ENCODE measurements around the gene SDHAF4. TPM values are rescaled to one million over a fixed set of nuclear protein-coding genes. Genes with fewer than 3 reads are reported as not detected.

The SDHAF4 gene
- total and polyA plus RNA-seq, 10 of the 15 experiments (the other 5 are each of a cell fraction or from before 2014, with no cell fraction given) = 8.4 to 20.4 (median 15.6) TPM

GRCh38 chr6:70552974-70553373 lies 13.8 kb upstream of the SDHAF4 start:
- Histone ChIP-seq H3K4me1 (ENCODE audit: control insufficient read depth, insufficient read depth, low read length) (no peaks in the 10 kb centered on the region), H3K27ac (ENCODE audit: control insufficient read depth, insufficient read depth) (no peak overlapping the region), H3K4me2 (ENCODE audit: control insufficient read depth, insufficient read depth) (no peak overlapping the region), H2AFZ (ENCODE audit: control insufficient read depth, low read depth, low read length) (no peak overlapping the region), H3K4me3 (no peak overlapping the region), H3K36me3 (ENCODE audit: control insufficient read depth in 2 of 2, insufficient read depth in 2 of 2, low read length in 1 of 2) (no peaks in the 10 kb centered on the region), H4K20me1 (ENCODE audit: control insufficient read depth, insufficient read depth) (no peaks in the 10 kb centered on the region), H3K9me3 (replicated peaks; ENCODE audit: control insufficient read depth, insufficient read depth, low read length) (no peaks in the 10 kb centered on the region), H3K27me3 (replicated peaks in 1 of 2; ENCODE audit: control insufficient read depth in 2 of 2, insufficient read depth in 2 of 2, low read length in 1 of 2) (no peaks in the 10 kb centered on the region), H3K79me2 (ENCODE audit: control insufficient read depth, insufficient read depth, low read length) (no peaks in the 10 kb centered on the region), H3K9ac (ENCODE audit: control insufficient read depth, insufficient read depth, low read length) (no peak overlapping the region)
- ChIA-PET CTCF (interaction anchor here (0.5 kb wide), 1 partner anchor 58 kb away, joined by 3 read pairs; no protein-coding TSS in a partner anchor), POLR2A (no interaction called here), SMC1A (ENCODE audit: uncharacterized antibody, unreplicated experiment) (no interaction called here), RAD21 (ENCODE audit: unreplicated experiment) (no interaction called here)
- in situ Hi-C loops (cut with MboI) (no loop called here), intact Hi-C loops (cut with micrococcal nuclease; ENCODE audit: unreplicated experiment) (no loop called here)
- FAIRE-seq (no peak), ATAC-seq (no peak), DNase-seq (ENCODE audit: low read depth, low spot score) (no peak)
- BruUV-seq (replicated peaks) = no TSS peak
- WGBS (ENCODE audit: insufficient coverage, insufficient replicate concordance, low lambda C conversion rate, missing lambda C conversion rate) = 94% methylated on average over 1 of the region's 1 CpG
- no peak for TF ChIP-seq CREM (IDR thresholded peaks at IDR 0.05; ENCODE audit: low read depth)
- no peak for TF ChIP-seq KAT2A (conservative IDR thresholded peaks at IDR 0.05; ENCODE audit: control insufficient read depth, low read depth, low read length)
- no peak for TF ChIP-seq EED (IDR thresholded peaks at IDR 0.05; ENCODE audit: low read depth)
- no peak for TF ChIP-seq TCF12 (IDR thresholded peaks at IDR 0.05; ENCODE audit: low read depth, low read length)
- no peak for TF ChIP-seq HCFC1 (IDR thresholded peaks at IDR 0.05; ENCODE audit: low read length)
- TF ChIP-seq E4F1 (IDR thresholded peaks at IDR 0.05; ENCODE audit: borderline replicate concordance, partially characterized antibody) = no peak
- no peak for TF ChIP-seq SUZ12 (IDR thresholded peaks at IDR 0.05; ENCODE audit: unreplicated experiment)
- TF ChIP-seq POLR2AphosphoS2 (IDR thresholded peaks at IDR 0.05; ENCODE audit: low read depth, low read length) = no peak
- TF ChIP-seq RBBP5 (conservative IDR thresholded peaks at IDR 0.05) = no peak
- TF ChIP-seq BCL11A (IDR thresholded peaks at IDR 0.05; ENCODE audit: low read depth, low read length) = no peak
- no peak for TF ChIP-seq PAX8 (IDR thresholded peaks at IDR 0.05)
